Calu3 (cell line): Measurements from ENCODE around the gene MYL12A. TPM values are rescaled to one million over a fixed set of nuclear protein-coding genes. Genes with fewer than 3 reads are reported as not detected.

ENCODE experiments used
- BruUV-seq: library from RNA; stranded (reverse); fragments of 400-500 nt; replicated peaks from 2 replicates; lab custom pipeline; 2021; lab: Mats Ljungman, UMichigan
- CTCF ChIA-PET: fragments of 300-600 bp; sonication (Branson Sonifier 250); formaldehyde crosslinking; loops from one replicate; lab custom pipeline; 2022; ENCODE audit warnings: antibody characterized with exemption; lab: Charles Lee
- DNase-seq: peaks from one replicate; pipeline ENCODE4 v3.0.0; 2022
- H3K27ac Mint-ChIP-seq: one replicate; pipeline ENCODE4 v1.8.0; 2022; ENCODE audit warnings: mixed read lengths; ENCODE audit not compliant: unreplicated experiment
- H3K27me3 Mint-ChIP-seq: one replicate; pipeline ENCODE4 v1.8.0; 2022; ENCODE audit warnings: mixed read lengths; ENCODE audit not compliant: unreplicated experiment
- H3K36me3 Mint-ChIP-seq: one replicate; pipeline ENCODE4 v1.8.0; 2022; ENCODE audit warnings: mild to moderate bottlenecking, moderate library complexity, mixed read lengths; ENCODE audit not compliant: insufficient read depth, unreplicated experiment
- H3K4me1 Mint-ChIP-seq: one replicate; pipeline ENCODE4 v1.8.0; 2022; ENCODE audit warnings: mild to moderate bottlenecking, low read depth, mixed read lengths; ENCODE audit not compliant: unreplicated experiment
- H3K4me3 Mint-ChIP-seq: one replicate; pipeline ENCODE4 v1.8.0; 2022; ENCODE audit warnings: mild to moderate bottlenecking, low read depth, moderate library complexity, mixed read lengths; ENCODE audit not compliant: unreplicated experiment
- H3K9me3 Mint-ChIP-seq: one replicate; pipeline ENCODE4 v1.8.0; 2022; ENCODE audit warnings: low read depth, mixed read lengths; ENCODE audit not compliant: unreplicated experiment
- intact Hi-C: fragments of 100-400 bp; cut with micrococcal nuclease; formaldehyde crosslinking; loops from one replicate; pipeline ENCODE4 v1.10.0; 2022; ENCODE audit not compliant: unreplicated experiment
- total RNA-seq: library from RNA; stranded (reverse); gene quantifications from 2 replicates; pipeline ENCODE4 v1.2.3, GENCODE V29; 2022
- TF ChIP-seq, protein P1 (sequence below): fragments of 200-600 bp; IDR thresholded peaks from one replicate; pipeline ENCODE4 v1.8.0; 2022; ENCODE audit warnings: antibody characterized with exemption; ENCODE audit not compliant: unreplicated experiment

MYL12A gene
- total RNA-seq, 1 experiment from 2014 or later = 428 TPM

GRCh38 chr18:3305354-3305762 lies 57.8 kb downstream of the MYL12A start:
- peak; percentile 28 for DNase-seq
- CTCF ChIA-PET = no interaction called here
- Mint-ChIP-seq H3K27ac (no peak overlapping the region), H3K9me3 (no peaks in the 10 kb centered on the region), H3K36me3 (no peaks in the 10 kb centered on the region), H3K4me3 (no peak overlapping the region), H3K4me1 (peaks cover 14% of the 10 kb centered on the region), H3K27me3 (peaks cover 13% of the 10 kb centered on the region)
- intact Hi-C loops = no loop called here
- no TSS peak for BruUV-seq
- TF ChIP-seq, protein P1, sequence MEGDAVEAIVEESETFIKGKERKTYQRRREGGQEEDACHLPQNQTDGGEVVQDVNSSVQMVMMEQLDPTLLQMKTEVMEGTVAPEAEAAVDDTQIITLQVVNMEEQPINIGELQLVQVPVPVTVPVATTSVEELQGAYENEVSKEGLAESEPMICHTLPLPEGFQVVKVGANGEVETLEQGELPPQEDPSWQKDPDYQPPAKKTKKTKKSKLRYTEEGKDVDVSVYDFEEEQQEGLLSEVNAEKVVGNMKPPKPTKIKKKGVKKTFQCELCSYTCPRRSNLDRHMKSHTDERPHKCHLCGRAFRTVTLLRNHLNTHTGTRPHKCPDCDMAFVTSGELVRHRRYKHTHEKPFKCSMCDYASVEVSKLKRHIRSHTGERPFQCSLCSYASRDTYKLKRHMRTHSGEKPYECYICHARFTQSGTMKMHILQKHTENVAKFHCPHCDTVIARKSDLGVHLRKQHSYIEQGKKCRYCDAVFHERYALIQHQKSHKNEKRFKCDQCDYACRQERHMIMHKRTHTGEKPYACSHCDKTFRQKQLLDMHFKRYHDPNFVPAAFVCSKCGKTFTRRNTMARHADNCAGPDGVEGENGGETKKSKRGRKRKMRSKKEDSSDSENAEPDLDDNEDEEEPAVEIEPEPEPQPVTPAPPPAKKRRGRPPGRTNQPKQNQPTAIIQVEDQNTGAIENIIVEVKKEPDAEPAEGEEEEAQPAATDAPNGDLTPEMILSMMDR = no peak

Other genes starting within 250 kb of the MYL12A start
- gene LPIN2, start 234.7 kb upstream of the MYL12A start, total RNA-seq = 15.7 and 15.9 TPM in 2 replicates
- gene MYOM1, start 27.8 kb upstream of the MYL12A start, total RNA-seq = 16.5 and 20.4 TPM in 2 replicates
- 523 and 564 TPM in 2 replicates for gene MYL12B, start 14.3 kb downstream of the MYL12A start, total RNA-seq
- 129 and 139 TPM in 2 replicates for gene TGIF1, start 202.4 kb downstream of the MYL12A start, total RNA-seq